Effector memory CD8-positive, alpha-beta T cell (primary cell): Measurements from ENCODE around the gene SPTB.

Source experiments
- ATAC-seq: fragments of 150-1000 bp; cut with Tn5 transposase; replicated peaks from 2 replicates; pipeline ENCODE4 v1.10.0; 2021; ENCODE audit warnings: mild to moderate bottlenecking, moderate library complexity
- DNase-seq, 3 experiments: peaks; one replicate each; pipeline ENCODE4 v3.0.0; 2021
- H3K27ac Mint-ChIP-seq, 2 donors: one replicate each; pipeline ENCODE4 v1.8.0; 2022; ENCODE audit warnings: mild to moderate bottlenecking in 2 of 2, mixed read lengths in 2 of 2, moderate library complexity in 2 of 2
- H3K27me3 Mint-ChIP-seq, 2 donors: one replicate each; pipeline ENCODE4 v1.8.0; 2022; ENCODE audit warnings: mixed read lengths in 2 of 2
- H3K36me3 Mint-ChIP-seq: one replicate; pipeline ENCODE4 v1.8.0; 2022; ENCODE audit warnings: mild to moderate bottlenecking, moderate library complexity, mixed read lengths; ENCODE audit not compliant: insufficient read depth
- H3K4me1 Mint-ChIP-seq, 2 donors: one replicate each; pipeline ENCODE4 v1.8.0; 2022; ENCODE audit warnings: low read depth in 2 of 2, mixed read lengths in 2 of 2
- H3K4me3 Mint-ChIP-seq, 2 donors: one replicate each; pipeline ENCODE4 v1.8.0; 2022; ENCODE audit warnings: mild to moderate bottlenecking in 2 of 2, mixed read lengths in 2 of 2, moderate library complexity in 2 of 2
- H3K9me3 Mint-ChIP-seq, 2 donors: one replicate each; pipeline ENCODE4 v1.8.0; 2022; ENCODE audit warnings: mixed read lengths in 2 of 2

The SPTB gene

DNA sequence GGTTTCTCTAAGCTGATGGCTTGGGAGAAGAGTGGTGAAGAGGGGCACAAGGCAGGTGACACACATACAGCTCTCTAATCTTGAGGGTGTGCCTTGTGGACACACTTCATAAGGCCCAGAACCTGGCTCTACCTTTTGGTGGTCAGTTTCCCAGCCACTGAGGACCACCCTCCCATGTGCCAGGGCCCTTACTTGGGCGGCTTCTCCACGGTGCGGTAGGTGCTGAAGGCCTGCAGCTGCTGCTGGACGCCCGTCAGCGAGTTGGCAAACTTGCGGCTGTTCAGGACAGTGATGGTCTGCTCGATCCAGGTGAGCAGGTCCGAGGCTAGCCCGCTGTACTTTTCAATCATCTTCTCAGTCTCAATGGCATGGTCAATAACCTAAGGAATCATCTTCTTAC, 80.2 kb downstream of the SPTB start:
- Mint-ChIP-seq H3K27me3 (peaks cover 22% of the 10 kb centered on the region in 2 donors), H3K9me3 (no peaks in the 10 kb centered on the region), H3K4me1 (peaks cover 0 to 3% of the 10 kb centered on the region in 2 donors), H3K27ac (no peak overlapping the region), H3K4me3 (no peak overlapping the region), H3K36me3 (no peaks in the 10 kb centered on the region)
- DNase-seq: no peak
- no peak for ATAC-seq

DNA sequence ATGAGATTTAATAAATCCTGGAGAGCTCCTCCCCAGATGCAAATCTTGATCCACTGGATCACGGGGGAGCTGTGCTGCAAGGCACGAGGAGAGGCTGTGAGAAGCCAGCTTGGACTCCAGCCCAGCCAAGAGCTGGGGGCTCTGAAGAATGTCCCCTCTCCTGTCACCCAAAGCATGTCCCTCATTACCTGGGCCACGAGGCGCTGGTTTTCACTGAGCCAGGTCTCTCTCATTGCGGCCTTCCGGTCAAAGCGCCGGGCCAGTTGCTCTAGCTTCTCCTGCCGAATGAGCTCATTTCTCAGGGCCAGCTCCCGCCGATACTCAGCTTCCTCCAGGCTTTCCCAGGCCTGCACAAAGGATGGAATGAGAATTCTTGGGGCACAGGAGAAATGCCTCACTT, 83.3 kb downstream of the SPTB start:
- ATAC-seq (no peak), DNase-seq (no peak)
- H3K36me3 Mint-ChIP-seq: no peaks in the 10 kb centered on the region
- H3K9me3 Mint-ChIP-seq: no peaks in the 10 kb centered on the region
- no peak overlapping the region for H3K4me3 Mint-ChIP-seq
- no peak overlapping the region for H3K27ac Mint-ChIP-seq
- peaks cover 0 to 3% of the 10 kb centered on the region in 2 donors for H3K4me1 Mint-ChIP-seq
- H3K27me3 Mint-ChIP-seq: peaks cover 19 to 26% of the 10 kb centered on the region in 2 donors

DNA sequence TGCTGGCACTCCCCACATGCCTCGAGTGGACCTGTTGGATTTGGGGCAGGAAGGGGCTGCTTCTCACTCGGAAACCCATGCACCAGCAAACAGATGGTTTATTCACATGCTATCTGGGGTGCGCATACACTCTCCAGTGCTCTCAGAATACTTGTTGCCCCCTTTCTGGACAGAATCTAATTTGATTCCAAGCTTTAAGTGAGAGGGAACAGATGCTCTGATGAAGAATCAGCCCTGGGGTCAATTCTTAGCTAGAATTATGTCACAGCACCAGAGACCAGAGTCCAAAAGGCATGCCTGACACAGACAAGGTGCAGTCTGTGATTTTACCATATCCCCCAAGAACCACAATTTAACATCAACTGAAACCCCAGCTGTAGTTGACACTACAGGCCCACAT, 83.8 kb downstream of the SPTB start:
- DNase-seq: no peak
- Mint-ChIP-seq H3K9me3 (no peaks in the 10 kb centered on the region), H3K27me3 (peaks cover 16 to 26% of the 10 kb centered on the region in 2 donors), H3K4me1 (peaks cover 0 to 3% of the 10 kb centered on the region in 2 donors), H3K4me3 (no peak overlapping the region), H3K27ac (no peak overlapping the region), H3K36me3 (no peaks in the 10 kb centered on the region)
- no peak for ATAC-seq

DNA sequence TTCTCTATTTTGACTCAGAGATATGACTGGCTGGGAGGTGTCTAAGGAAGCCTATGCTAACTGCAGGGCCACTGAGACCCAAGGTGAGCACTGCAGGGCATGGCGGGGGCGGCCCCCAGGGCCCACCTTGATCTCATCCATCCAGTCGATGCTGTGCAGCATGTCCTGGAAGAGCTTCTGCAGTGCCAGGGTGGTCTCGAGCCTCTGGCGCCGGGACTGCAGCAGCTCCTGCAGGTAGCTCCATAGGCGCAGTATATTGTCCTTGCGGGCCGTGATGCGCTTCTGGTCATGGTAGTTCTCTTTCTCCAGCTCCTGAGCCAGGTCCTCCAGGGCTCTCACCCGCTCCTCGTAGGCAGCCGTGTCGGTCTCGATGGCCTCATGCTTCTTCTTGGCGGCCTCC, 84.5 kb downstream of the SPTB start:
- no peak for ATAC-seq
- H3K27ac Mint-ChIP-seq: no peak overlapping the region
- no peaks in the 10 kb centered on the region for H3K36me3 Mint-ChIP-seq
- H3K4me1 Mint-ChIP-seq: peaks cover 0 to 3% of the 10 kb centered on the region in 2 donors
- no peak for DNase-seq
- no peaks in the 10 kb centered on the region for H3K9me3 Mint-ChIP-seq
- no peak overlapping the region for H3K4me3 Mint-ChIP-seq
- peaks cover 16 to 26% of the 10 kb centered on the region in 2 donors for H3K27me3 Mint-ChIP-seq

DNA sequence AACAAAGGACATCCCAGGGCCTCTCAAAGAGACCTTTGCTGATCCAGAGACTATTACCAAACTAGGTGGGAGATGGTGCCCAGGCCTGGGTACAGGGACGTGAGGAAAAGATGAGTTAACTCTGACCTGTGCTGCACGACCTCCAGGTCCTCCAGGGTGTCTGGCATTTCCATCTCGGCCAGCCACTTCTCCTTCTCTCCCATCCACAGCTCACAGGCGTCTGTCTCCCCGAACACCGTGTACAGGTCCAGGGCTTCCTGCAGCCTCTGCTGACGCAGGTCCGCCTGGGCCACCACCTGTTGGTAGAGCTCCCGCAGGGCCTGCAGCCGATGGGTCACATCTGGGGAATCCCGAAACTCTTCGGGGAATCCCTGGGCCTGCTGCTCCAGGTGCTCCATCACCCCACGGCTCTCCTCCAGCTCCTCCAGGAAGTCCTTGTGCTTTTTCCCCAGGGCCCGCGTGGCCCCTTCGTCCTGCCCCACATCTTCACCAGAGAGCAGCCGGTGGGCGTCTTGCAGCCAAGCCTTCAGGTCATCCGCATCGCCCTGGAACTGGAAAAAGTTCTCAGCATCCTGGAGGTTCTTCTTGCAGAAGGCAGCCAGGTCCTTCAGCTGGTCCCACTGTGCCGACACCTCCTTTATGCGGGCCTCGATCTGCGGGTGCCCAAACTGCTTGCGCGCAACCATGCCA, 86.7 kb downstream of the SPTB start:
- no peak overlapping the region for H3K27ac Mint-ChIP-seq
- H3K9me3 Mint-ChIP-seq: no peaks in the 10 kb centered on the region
- DNase-seq (no peak), ATAC-seq (no peak)
- H3K4me3 Mint-ChIP-seq: no peak overlapping the region
- no peaks in the 10 kb centered on the region for H3K4me1 Mint-ChIP-seq
- H3K36me3 Mint-ChIP-seq: no peaks in the 10 kb centered on the region
- H3K27me3 Mint-ChIP-seq: peaks cover 12 to 17% of the 10 kb centered on the region in 2 donors

DNA sequence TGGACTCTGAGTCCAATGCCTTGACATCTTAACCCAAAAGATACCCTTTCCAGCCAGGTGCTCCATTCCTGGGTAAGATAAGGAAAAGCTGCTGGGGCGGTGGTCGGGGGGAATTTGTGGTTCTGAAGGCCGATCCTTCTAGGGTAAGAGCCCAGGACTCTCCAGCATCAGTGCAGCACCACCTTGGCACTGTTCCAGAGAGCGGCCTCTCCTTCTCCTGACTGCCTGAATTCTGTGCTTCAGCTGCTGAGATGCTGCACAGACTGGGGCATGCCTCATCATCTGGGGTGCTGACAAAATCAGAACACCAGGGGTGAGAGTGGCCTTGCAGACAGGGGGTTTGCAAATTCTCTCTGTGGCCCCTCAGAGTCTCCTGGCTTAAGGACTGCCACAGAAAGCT, 87.5 kb downstream of the SPTB start:
- Mint-ChIP-seq H3K27ac (no peak overlapping the region), H3K9me3 (no peaks in the 10 kb centered on the region), H3K27me3 (peaks cover 14 to 21% of the 10 kb centered on the region in 2 donors), H3K4me1 (no peaks in the 10 kb centered on the region), H3K36me3 (no peaks in the 10 kb centered on the region), H3K4me3 (no peak overlapping the region)
- ATAC-seq (no peak), DNase-seq (no peak)

DNA sequence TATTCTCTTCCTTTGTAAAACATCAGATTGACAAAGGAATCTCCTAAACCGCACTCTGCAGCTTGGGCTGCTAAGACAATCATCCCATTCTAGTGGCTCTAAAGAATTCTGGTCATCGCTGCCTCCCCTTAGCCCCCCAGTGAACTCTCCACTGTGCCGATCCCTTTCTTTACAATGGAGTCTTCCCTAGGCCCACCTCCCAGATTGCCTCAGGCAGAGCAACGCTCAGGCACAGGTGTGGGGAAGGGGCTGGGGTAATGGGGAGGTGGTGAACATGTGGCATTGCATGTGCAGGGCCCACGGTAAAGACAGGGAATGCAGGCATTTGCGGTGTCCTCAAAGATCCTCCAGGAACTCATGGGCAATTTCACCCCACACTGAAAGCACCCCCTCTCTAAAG, 89.2 kb downstream of the SPTB start:
- H3K36me3 Mint-ChIP-seq: no peaks in the 10 kb centered on the region
- H3K27me3 Mint-ChIP-seq: peaks cover 12 to 26% of the 10 kb centered on the region in 2 donors
- no peak overlapping the region for H3K27ac Mint-ChIP-seq
- H3K4me3 Mint-ChIP-seq: no peak overlapping the region
- ATAC-seq (no peak), DNase-seq (no peak)
- H3K4me1 Mint-ChIP-seq: no peaks in the 10 kb centered on the region
- no peaks in the 10 kb centered on the region for H3K9me3 Mint-ChIP-seq

DNA sequence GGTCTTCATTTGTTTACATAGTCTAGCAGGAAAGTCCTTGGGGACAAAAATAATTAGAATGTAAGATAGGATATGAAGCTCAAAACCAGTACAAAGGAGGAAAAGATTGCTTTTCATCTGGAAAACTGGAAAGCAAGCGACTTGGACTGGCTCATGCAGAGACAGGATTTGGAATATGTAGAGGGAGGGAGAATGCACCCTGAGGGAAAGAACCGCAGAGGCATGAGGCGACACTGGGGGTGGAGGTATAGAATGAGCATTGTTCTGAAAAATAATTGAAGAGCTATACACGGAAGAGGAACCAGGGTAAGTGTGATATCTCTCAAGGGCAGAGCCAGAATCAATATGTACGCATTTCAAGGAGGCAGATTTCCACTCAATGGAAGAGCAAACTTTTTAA, 90.0 kb downstream of the SPTB start:
- Mint-ChIP-seq H3K4me1 (no peaks in the 10 kb centered on the region), H3K27me3 (peaks cover 10 to 18% of the 10 kb centered on the region in 2 donors), H3K4me3 (no peak overlapping the region), H3K27ac (peak overlapping the region in 1 of 2 donors; percentile 36), H3K36me3 (no peaks in the 10 kb centered on the region), H3K9me3 (no peaks in the 10 kb centered on the region)
- DNase-seq (no peak), ATAC-seq (no peak)

DNA sequence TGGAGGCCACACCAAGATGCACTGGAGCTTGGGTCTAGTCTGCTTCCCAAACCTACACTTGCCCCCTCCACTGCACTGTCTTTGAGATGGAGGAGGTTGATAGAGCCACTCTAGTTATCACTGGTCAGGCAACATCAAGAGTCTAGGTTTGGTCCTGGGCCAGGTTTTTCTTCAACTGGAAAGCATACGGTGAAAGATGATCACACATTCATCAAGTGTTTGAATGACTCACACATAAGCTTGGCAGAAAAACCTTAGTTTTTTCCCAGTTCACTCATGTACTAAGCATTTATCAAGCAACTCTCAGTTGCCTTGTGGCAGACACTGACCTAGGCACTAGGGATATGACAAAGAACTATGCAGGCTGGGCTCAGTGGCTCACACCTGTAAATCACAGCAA, 91.0 kb downstream of the SPTB start:
- Mint-ChIP-seq H3K36me3 (no peaks in the 10 kb centered on the region), H3K27ac (no peak overlapping the region), H3K9me3 (no peaks in the 10 kb centered on the region), H3K4me3 (no peak overlapping the region), H3K4me1 (no peaks in the 10 kb centered on the region), H3K27me3 (peaks cover 10 to 14% of the 10 kb centered on the region in 2 donors)
- DNase-seq (no peak), ATAC-seq (no peak)

DNA sequence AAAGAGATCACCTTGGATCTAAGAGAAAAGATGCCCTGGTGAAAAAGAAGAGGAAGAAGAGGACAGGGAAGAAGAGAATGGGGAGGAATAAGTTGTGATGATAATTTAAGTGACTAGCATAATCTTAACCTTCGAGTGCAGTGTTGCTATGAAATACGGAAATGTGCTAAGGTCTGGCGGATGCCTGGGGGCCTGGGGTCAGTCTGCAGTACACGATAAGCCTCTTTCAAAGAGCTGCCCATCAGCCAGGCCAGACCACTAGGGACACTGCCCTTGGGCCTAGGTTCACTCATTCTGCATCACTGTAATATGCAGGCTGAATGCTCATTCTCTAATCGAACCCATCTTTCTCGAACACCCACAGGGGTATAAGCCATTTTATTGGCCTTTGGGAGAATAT, 92.1 kb downstream of the SPTB start:
- H3K9me3 Mint-ChIP-seq: no peaks in the 10 kb centered on the region
- no peak for DNase-seq
- ATAC-seq: no peak
- no peak overlapping the region for H3K27ac Mint-ChIP-seq
- no peaks in the 10 kb centered on the region for H3K4me1 Mint-ChIP-seq
- H3K4me3 Mint-ChIP-seq: no peak overlapping the region
- H3K36me3 Mint-ChIP-seq: no peaks in the 10 kb centered on the region
- H3K27me3 Mint-ChIP-seq: peaks cover 10 to 14% of the 10 kb centered on the region in 2 donors

DNA sequence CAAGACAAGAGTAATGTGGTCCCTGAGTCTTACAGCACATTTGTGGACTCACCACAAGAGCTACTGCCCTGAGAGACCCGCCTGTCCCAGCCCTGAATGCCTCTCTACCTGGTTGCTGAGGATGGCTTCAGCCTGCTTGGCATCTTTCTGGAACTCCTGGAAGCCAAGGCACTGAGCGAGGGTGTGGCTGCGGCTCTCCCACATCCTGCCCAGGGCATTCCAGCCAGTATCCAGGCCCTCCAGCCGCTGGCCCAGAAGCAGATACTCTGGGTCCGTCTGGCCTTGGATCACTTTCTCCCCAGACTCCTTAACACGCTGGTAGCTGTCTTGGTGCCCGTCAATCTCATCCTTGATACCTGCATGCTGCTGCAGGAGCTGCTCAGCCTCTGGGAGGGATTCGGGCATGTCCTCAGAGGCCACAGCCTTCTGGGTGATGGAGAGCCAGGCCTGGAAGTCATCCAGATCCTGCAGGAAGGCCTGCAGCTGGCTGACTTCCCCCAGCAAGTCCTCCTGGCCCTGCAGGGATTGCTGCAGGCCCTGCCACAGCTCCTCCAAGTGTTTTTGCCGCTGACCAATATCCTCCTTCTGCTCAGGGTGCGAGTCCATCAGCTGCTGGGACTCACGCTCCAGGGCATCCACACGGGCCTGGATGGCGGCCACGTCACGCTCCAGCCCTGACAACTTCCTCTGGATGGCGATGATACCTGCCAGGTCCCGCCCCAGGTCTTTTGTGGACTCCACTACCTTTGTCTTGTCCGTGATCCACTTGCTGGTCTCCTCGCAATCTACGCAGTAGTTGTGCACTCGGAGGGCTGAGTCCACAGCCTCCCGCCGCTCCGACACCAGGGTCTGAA, 93.2 kb downstream of the SPTB start:
- no peak overlapping the region for H3K27ac Mint-ChIP-seq
- DNase-seq: no peak

DNA sequence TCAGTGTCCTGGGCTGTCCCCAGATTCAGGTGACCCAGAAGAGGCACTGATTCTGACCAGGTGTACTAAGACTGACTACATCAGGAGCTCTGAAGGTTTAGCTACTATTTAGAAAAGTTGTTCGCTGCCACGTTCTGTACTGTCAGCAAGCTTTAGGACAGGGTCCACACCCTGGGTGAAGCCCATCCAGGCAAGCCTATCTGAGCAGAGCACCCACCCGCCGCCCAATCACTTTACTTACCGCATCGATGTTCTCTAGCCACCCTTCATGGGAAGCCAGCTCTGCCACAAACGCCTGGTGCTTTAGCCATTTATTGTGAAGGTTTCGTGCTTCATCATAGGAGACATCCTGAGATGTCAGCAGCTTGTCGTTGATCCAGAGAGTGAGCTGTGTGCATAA, 95.7 kb downstream of the SPTB start:
- H3K27me3 Mint-ChIP-seq: peaks cover 10 to 14% of the 10 kb centered on the region in 2 donors
- ATAC-seq: no peak
- H3K4me3 Mint-ChIP-seq: no peak overlapping the region
- H3K36me3 Mint-ChIP-seq: no peaks in the 10 kb centered on the region
- no peak overlapping the region for H3K27ac Mint-ChIP-seq
- no peaks in the 10 kb centered on the region for H3K4me1 Mint-ChIP-seq
- H3K9me3 Mint-ChIP-seq: no peaks in the 10 kb centered on the region
- no peak for DNase-seq

More for the DNA sequence above, 93.2 kb downstream of the SPTB start:
- no peaks in the 10 kb centered on the region for H3K36me3 Mint-ChIP-seq
- H3K4me3 Mint-ChIP-seq: no peak overlapping the region
- H3K4me1 Mint-ChIP-seq: no peaks in the 10 kb centered on the region
- no peak for ATAC-seq
- H3K9me3 Mint-ChIP-seq: no peaks in the 10 kb centered on the region
- H3K27me3 Mint-ChIP-seq: peaks cover 10 to 14% of the 10 kb centered on the region in 2 donors

DNA sequence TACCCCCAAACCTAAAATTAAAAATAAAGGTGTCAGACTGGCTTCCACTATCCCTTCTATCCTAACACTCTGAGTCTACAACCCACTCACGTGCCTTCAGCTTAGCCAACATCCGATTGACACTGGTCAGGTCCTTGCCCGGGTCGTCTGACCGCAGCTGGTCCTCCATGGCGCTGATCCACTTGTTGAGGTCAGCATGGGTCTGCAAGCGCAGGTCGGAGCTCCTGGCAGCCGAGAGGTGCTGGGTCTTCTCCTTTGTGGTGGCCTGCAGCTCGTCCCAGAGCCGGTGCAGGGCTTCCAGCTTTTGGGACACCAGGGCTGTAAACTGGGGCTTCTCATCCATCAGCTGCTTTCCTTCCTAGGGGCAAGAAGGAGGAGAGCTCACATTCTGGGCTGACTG, 97.5 kb downstream of the SPTB start:
- ATAC-seq (no peak), DNase-seq (no peak)
- Mint-ChIP-seq H3K27me3 (peaks cover 7 to 10% of the 10 kb centered on the region in 2 donors), H3K27ac (no peak overlapping the region), H3K9me3 (no peaks in the 10 kb centered on the region), H3K36me3 (no peaks in the 10 kb centered on the region), H3K4me3 (no peak overlapping the region), H3K4me1 (no peaks in the 10 kb centered on the region)

DNA sequence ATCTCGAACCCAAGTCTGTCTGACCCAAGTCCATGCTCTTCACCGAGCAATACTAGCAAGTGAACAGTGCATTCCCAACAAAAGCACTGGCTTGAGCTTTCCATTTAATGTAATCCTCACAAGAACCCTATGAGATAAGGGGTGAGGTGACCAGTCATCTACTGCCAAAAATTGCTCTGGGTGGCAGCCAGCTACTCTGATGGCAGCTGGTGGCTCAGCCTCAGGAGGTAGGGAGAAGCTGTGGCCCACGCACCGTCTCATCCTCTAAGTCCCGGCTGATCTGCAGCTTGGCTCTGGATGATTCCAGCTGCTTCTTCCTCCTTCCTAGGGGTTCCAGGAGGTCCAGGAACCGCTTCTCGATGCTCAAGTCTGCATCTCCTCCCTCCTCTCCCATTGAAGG, 100.2 kb downstream of the SPTB start:
- no peak for ATAC-seq
- Mint-ChIP-seq H3K4me1 (no peaks in the 10 kb centered on the region), H3K9me3 (no peaks in the 10 kb centered on the region), H3K27ac (no peak overlapping the region), H3K4me3 (no peak overlapping the region), H3K27me3 (peaks cover 0 to 20% of the 10 kb centered on the region in 2 donors), H3K36me3 (no peaks in the 10 kb centered on the region)
- DNase-seq: no peak
